ENCODE results near the gene ZNF140.

The ZNF140 gene

GRCh38 chr12:133124674-133125073 lies 44.0 kb downstream of the ZNF140 start:
- no peak for DNase-seq (ENCODE audit: low read depth)
- no peak overlapping the region for H3K4me3 ChIP-seq (ENCODE audit: control insufficient read depth, low read depth, low read length)
- TF ChIP-seq CTCF (IDR thresholded peaks at IDR 0.05; ENCODE audit: control insufficient read depth, insufficient read depth, low read depth, low read length, missing control alignments): no peak

- H3K4me3 ChIP-seq (ENCODE audit: control insufficient read depth, low read depth, low read length): peak overlapping the region; percentile 82
- TF ChIP-seq CTCF (IDR thresholded peaks at IDR 0.05; ENCODE audit: control insufficient read depth, insufficient read depth, low read depth, low read length, missing control alignments): no peak
- no peak for DNase-seq (ENCODE audit: low read depth)
These were observed 48.8 kb downstream of the ZNF140 start for GRCh38 chr12:133129368-133130037.

- peak within 1 kb of the TSS; percentile 82 for H3K4me3 ChIP-seq (ENCODE audit: control insufficient read depth, low read depth, low read length)
- no peak for TF ChIP-seq CTCF (IDR thresholded peaks at IDR 0.05; ENCODE audit: control insufficient read depth, insufficient read depth, low read depth, low read length, missing control alignments)
- DNase-seq (ENCODE audit: low read depth): peak; percentile 75
These were observed 49.5 kb downstream of the ZNF140 start, which contains the start of the genes ZNF10 and ZNF891 for GRCh38 chr12:133130038-133130807. Gene ZNF10 (plus strand): TSS chr12:133130627. CDS start chr12:133144493, 13,866 bp downstream. Gene ZNF891 (minus strand): TSS chr12:133130274. CDS start chr12:133121918, 8,356 bp downstream.

- peak overlapping the region; percentile 82 for H3K4me3 ChIP-seq (ENCODE audit: control insufficient read depth, low read depth, low read length)
- no peak for DNase-seq (ENCODE audit: low read depth)
- TF ChIP-seq CTCF (IDR thresholded peaks at IDR 0.05; ENCODE audit: control insufficient read depth, insufficient read depth, low read depth, low read length, missing control alignments): no peak
These were observed 50.0 kb downstream of the ZNF140 start for GRCh38 chr12:133130808-133131128.

GRCh38 chr12:133135747-133136146 lies 55.0 kb downstream of the ZNF140 start:
- TF ChIP-seq CTCF (IDR thresholded peaks at IDR 0.05; ENCODE audit: control insufficient read depth, insufficient read depth, low read depth, low read length, missing control alignments): no peak
- no peak overlapping the region for H3K4me3 ChIP-seq (ENCODE audit: control insufficient read depth, low read depth, low read length)
- DNase-seq (ENCODE audit: low read depth): no peak

GRCh38 chr12:133145981-133146380 lies 65.3 kb downstream of the ZNF140 start:
- no peak overlapping the region for H3K4me3 ChIP-seq (ENCODE audit: control insufficient read depth, low read depth, low read length)
- no peak for TF ChIP-seq CTCF (IDR thresholded peaks at IDR 0.05; ENCODE audit: control insufficient read depth, insufficient read depth, low read depth, low read length, missing control alignments)
- no peak for DNase-seq (ENCODE audit: low read depth)

Measured in AG09309 (cell line).